ENCODE data around the gene CFAP157.

CFAP157 gene

DNA sequence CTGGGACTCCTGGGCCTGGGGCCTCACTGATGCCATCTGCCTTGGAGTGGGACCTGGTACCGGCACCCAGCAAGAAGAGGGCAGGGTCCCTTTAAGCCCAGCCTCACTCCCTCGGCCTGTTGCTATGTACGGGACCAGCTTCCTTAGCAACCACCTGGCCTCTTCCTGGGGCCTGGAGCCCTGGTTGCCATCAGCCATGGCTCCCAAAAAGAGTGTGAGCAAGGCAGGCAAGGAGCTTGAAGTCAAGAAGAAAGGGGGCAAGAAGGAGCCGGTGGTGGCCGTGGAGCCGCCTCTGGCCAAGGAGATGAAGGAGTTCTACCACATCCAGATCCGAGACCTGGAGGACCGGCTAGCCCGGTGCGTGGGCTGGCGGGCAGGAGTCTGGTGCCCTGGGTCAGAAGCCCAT, at the start of gene CFAP157:
TSS of gene CFAP157 (plus strand) at position 153 of the 406 bp plus-strand sequence. CDS start at position 197, 44 bp downstream.
- no peak for DNase-seq

DNA sequence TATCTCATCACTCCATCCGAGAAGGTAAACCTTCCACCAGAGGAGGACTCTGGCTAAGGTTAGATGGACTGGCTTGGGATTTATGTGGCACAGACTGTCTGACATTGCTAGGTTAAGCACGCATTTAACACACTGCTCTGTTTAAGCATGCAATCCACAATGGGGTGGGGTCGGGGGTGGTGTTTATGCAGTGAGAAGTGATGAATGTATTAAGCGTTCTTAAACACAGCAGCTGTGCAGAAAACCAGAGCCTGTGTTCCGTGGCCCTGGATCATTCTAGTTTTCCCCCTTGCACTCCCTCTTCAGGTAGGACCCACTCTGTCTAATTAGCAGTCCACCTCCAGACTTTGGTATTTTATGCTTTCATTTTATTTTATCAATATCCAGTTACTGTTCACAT, 48.4 kb upstream of the CFAP157 start:
- no peak for DNase-seq

DNA sequence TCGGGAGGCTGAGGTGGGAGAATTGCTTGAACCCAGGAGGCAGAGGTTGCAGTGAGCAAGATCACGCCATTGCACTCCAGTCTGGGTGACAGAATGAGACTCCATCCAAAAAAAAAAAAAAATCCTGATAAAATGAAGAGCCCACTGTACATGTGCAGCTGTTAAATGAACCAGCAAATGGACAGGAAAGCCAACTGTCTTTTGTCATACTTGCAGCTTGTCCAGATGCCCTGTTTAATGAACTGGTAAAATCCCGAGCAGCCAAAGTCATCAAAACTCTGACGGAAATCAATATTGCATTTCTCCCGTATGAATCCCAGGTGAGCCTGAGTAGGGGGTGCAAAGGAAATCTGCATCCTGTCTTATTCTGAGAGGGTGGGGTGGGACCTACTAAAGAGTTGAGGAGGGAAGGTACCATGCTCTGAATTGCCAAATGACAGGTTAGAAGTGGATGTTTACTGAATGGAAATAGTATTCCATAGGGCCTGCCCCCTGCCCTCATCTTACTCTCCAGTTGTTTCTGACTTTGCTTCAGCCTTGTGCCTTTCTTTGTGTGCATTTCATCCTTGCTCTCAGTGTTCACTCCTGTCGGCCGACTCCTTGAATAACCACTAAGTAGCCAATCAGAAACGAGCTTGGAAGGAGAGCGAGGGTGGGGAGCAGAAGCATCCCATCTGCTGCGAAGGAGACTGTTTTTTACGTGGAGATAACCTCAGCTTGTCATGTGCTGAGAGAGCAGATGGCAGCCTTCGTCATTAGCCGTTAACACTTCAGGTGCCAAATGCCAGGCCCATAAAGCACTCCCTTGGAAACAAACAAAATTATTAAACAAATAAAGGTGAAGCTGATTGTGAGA, 45.7 kb upstream of the CFAP157 start:
- DNase-seq = no peak

DNA sequence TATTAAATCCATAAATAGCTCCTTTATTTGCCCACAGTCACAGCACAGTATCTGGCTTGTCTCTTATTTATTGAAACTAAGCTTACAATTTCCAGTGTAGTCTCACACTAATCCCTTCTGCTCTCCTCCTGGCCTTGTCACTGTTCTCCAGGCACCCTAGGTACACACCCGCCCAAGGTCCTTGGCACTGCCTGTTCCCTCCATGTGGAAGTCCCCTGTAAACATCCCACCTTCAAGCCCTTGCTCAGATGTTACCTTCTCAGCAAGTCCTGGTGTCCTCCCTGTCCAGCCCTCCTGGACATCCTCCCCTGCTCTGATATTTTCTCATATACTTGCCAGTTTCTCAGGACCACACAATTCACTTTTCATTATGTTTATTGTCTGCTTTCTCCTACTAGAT, 44.2 kb upstream of the CFAP157 start:
- DNase-seq = no peak

DNA sequence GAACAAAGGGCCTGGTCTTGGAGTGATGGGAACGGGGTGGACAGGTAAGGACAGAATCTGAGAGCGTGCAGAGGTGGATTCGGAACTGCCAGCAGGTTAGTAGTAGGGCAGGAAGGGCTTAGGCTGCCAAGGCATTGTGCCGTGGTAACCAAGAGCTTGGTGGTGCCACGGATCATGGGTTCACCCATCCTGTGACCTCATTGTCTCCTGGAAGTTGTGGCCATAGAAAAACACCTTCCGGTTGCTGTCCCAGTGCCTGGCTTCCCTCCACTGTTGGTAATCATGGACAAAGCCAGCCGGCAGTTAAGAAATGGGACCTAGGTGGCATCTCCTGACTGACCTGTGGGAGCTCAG, 42.5 kb upstream of the CFAP157 start:
- no peak for DNase-seq

DNA sequence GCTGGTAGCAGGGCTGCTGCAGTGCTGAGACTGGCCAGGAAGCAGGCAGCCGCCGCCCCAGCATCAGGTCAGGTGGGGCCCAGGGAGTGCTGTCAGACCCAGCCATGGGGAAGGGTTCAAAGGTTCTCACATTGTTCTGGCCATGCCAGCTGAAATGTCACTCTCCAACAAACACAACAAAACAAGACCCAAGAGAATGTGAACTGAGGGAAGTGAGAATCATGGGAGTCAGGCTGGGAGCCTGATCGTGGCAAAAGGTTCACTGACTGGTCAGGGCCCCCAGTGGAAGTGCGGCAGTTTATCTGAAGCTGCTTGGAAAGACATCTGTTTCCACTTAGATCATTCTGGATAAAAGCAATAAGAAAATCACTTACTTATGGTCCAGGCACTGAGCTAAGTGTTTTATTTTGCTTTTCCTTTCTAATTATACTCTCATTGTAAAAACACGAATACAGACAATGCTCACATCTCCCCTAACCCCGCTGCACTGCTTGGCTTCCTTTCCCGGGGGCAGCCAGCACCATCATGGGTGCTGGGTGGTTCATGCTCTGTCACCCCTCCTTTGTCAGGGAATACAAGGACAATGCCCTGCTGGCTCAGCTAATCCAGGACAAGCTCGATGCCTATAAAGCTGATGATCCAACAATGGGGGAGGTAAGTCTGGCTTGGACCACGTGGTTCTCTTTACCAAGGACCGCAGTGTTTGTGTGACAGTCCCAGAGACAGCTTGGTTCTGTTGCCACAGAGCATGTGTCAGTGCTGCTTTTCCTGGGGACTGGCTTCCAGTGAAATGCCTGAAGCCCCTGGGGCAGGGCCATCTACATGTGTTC, 41.9 kb upstream of the CFAP157 start:
- DNase-seq = no peak

DNA sequence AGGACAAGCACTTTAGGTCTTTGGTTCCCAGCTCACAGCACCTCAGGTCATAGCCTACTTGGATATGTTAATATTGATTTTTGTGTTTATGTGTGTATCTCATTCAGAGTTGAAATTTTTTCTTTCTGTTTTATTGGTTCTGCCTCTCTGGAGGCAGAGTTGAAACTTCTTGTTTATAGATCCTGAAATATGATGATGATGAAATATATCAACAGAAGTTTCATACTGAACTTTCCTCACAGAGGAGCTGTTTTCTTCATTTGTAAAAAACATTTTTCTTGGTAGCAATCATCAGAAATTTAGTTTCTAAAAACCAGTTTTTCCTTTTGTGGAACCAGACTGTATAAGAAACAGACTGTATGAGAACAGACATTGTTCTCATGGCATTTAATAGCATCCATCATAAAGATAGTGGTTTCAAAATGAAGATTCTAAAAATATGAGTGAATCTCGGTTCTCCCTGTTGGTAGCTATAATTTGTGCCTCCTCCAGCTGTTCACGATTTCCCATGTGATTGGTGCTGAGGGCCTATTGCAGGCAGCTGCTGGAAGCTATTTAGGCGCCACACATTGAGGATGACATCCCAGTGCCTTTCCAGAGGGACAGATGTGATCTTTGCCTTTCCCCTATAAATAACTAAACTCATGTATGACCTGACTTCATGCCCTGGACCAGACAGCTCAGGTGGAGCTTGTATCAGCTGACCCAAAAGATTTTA, 39.5 kb upstream of the CFAP157 start:
- DNase-seq = no peak

DNA sequence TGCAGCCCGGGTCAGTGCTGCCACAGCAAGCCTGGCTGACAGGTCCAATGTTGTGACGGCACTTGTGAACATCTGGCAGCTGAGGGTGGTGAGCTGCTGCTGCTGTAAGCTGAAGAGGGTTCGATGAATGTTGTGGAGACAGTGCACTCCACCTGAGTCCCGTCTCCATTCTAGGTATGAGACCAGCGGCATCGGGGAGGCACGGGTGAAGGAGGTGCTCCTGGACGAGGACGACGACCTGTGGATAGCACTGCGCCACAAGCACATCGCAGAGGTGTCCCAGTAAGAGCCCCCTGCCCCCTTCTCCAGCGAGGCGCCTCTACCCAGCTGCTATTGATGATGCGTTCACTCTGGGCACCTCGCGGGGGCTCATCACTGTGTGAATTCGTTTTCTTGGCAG, 38.9 kb upstream of the CFAP157 start:
- DNase-seq = no peak

DNA sequence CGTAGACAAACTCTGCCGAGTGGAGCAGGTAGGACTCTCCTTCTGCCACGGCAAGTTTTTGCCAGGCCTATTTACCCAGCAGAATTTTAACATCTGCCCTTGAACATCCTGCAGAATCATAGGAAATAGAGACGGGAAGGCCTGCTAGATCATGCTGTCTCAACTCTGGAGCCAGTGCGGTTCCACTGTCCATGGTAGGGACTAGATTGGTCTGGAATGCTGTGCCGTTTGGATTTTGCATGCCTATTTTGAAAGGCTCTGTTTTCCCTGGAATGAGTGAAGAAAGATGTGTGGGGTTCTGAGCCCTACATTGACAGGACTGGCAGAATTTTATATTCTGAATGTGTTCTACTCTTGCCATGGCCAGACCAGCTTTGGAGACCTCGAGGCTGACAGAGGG, 33.6 kb upstream of the CFAP157 start:
- DNase-seq = no peak

DNA sequence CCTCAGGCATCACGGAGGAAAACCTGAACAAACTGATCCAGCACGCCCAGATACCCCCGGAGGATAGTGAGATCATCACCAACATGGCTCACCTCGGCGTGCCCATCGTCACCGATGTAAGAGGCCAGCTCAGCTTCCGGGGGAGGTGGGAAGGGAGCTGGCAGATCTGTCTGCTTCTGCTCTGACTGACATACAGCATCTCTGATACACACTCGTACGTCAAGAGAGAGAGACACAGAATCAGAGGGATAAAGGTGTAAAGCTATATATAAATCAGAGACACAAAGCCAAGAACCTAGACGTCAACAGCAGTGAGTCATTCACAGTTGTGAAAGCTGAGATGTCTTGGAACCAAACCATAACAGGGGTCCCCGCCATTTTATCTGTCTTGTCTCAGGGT, 30.1 kb upstream of the CFAP157 start:
- DNase-seq = no peak

DNA sequence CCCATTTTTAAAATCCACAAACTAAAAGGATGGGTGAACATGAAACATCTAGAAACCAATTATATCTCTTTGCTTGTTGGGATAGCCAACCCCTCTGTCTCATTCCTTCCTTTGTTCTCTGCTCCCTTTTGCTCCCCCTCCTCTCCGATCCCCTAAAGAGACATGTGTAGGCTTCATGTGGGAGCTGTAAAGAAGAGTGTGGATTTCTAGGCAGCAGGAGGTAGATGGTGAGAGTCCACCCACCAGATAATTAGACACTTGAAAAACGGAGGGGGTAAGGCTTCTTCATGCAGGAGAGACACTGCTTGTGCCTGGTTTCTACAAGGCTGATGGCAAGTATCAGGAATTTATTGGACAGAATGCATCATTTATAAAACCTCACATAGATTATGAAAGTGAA, 27.3 kb upstream of the CFAP157 start:
- DNase-seq = no peak

DNA sequence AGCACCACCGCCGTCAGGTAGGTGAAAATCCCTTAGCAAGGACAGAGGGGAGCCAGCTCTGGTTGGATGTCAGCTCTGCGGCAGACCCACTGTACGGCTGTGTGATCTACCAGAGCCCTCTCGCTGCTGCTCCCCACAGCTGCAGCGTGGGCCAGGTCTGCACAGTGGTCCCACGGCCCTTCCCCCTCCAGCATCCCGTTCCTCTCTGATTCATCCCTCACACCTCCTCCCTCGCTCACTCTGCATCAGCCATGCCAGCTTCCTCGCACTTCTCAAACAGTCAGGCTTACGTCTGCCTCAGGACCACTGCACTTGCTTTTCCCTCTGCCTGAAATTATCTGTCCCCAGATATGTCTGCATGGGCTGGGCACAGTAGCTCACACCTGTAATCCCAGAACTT, 26.6 kb upstream of the CFAP157 start:
- no peak for DNase-seq

DNA sequence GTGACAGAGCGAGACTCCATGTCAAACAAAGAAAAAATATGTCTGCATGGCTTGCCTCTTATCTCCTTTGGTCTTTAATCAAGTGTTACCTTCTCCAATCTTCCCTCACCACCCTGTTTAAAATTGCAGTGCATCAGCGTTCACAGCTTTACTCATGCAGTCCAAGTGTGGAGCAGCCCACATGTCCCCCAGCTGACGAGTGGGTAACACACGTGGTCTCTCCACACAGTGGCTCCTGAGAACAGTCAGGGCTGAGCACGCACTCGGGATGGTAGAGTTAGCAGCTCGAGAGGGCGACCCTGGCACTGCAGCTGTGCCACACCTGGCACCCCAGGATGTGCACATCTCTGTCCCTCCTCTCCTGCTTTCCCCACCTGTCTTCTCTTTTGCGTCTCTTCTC, 25.9 kb upstream of the CFAP157 start:
- DNase-seq = no peak

DNA sequence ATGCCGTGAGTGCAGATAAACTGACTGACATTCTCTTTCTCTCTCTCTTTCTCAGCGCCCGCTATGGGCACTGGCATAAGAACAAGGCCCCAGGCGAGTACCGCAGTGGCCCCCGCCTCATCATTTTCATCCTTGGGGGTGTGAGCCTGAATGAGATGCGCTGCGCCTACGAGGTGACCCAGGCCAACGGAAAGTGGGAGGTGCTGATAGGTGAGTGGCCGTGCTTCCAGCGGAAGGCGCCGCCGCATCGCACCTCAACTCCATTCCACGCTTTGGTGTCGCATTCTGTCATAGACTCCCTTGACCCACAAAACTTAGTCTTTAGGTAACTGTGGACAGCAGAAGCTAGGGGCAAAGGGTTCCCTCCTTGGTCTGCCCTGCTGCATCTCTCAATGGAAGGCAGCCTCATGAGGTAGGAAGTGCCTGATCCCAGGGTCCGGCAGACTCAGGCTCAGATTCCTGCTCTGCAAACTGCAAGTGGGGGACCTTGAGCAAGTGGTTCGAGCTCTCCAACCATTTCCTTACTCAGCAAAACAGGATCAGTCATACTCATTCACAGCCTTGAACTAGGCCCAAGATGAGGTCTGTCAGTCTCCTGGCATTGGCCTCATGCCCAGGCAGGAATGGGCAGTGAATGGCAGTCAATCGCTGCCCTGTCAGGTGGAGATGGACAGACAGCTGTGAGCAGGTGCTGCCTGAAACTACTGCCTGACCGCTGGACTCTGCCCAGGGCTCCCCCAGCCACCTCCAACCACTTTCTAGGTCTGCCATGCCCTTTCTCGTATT, 24.2 kb upstream of the CFAP157 start:
- no peak for DNase-seq

DNA sequence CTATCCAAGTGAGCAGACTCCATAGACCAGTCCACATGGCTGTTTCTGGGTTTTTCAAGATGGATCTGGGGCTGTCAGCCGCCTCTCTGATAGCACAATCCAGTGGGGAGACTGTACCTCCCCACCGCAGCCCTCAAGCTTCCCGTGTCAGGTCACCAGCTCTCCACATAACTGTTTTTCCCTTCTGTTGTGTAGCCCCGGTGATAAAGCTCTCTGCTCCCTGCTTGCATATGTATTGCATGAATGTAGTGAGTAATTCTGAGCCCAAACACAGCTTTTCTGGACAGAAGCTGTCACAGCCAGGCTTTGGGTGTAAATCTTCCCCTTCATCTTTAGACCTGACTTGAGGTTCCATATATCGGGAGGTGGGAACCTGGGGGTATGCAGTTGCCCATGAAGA, 23.1 kb upstream of the CFAP157 start:
- DNase-seq = no peak

DNA sequence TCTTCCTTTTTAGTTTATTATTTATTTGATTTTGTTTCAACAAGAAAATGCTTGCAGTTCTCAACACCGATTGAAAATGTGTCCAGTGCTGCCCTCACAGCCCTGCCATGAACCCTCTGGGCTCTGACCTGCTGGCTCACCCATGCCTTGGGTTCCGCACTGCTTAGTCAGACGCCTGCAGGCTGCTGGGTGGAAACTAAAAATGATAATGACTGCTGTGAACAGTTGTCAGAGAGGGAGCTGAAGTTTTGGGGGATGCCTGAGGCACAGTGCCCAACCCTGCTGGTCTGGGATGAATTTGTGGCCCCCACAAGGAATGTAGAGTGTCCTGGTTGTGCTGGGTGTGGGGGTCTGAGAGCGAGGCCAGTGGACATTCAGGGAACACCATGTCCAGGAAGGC, 22.2 kb upstream of the CFAP157 start:
- no peak for DNase-seq

DNA sequence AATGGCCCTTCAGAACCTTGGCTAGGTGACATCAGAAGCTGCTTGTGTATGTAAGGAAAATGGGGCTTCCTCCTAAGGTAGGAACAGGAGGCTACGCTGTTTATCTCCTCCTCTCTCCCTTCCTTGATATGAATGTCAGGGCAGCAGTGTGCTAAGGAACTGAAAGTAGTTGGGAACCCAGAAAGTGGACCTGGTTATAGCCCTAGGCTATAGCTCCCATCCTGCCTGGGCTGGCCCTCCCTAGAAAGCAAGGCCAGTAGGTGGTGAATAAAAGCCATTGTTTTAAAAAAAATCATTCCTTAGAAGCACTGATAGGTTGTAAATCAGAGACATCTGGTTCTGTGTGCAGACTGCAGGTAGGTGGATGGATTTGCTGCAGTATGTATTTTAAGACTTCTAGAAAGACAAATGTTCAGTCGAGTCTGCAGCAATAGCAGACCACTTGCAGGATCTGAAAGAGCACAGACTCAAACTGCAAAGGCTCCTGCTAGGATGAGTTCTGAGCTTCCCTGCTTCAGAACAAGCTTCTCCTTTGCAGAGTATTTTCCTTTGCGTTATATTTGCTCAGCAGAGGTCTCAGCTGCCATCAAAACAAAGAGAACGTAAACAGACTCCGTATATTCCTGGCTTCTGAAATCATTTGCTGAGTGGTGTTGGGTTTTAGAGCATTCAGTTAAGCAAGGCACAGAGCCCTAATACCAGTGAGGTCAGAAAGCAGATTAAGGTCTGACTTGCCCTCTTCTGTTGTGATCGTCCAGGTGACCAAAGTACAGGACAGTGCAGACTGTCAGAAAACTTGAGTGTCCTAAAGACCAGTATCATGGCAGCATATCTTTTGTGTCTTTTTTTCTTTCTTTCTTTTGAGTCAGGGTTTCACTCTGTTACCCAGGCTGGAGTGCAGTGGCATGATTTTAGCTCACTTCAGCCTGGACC, 20.1 kb upstream of the CFAP157 start:
- DNase-seq = no peak

DNA sequence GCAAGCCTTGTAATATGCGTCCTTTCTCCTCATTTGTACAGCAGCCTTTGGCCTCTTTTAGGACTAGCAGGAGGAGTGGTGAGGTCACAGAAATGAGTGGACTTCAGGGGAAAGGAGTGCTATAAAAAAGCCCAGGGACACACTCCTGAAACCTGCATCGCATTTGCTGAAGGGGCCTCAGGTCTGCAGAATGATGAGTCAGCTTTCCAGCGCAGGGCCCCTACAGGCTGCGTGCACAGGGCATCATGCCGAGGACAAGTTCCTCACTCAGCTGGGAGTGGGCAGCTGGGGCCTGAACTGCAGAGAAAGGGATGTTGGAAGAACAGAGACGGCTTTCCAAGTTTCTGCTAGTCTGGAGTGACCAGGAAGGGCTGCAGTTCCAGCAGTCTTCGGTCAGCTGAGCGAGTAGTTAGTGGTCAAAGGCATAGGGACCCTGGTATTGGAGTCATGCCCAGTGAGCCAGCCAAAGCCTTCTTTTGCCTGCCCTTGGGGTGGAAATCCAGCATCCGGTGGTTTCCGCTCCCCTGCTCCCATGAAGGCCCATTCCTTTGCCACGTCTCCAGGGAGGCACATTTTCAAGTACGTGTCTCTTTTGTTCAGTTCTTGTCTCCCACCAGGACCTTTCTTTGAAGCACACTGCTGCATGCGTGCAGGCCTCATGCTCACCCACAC, 17.3 kb upstream of the CFAP157 start:
- no peak for DNase-seq

DNA sequence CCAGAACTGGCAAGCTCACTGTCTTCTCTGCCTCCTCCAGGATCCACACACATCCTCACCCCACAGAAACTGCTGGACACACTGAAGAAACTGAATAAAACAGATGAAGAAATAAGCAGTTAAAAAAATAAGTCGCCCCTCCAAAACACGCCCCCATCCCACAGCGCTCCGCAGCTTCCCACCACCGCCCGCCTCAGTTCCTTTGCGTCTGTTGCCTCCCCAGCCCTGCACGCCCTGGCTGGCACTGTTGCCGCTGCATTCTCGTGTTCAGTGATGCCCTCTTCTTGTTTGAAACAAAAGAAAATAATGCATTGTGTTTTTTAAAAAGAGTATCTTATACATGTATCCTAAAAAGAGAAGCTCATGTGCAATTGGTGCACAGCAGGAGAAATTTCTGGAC, 16.1 kb upstream of the CFAP157 start:
- DNase-seq = no peak

DNA sequence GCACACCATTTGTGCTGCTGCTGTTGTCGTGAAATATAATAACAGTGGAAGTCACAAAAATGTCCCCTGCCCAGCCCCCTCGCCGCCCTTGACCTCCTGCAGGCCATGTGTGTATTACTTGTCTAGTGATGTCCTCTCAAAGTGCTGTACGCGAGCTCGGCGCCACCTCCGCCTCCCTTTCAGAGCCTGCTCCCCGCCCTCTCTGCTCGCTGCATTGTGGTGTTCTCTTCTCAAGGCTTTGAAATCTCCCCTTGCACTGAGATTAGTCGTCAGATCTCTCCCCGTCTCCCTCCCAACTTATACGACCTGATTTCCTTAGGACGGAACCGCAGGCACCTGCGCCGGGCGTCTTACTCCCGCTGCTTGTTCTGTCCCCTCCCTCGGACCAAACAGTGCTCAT, 14.7 kb upstream of the CFAP157 start:
- DNase-seq = no peak

DNA sequence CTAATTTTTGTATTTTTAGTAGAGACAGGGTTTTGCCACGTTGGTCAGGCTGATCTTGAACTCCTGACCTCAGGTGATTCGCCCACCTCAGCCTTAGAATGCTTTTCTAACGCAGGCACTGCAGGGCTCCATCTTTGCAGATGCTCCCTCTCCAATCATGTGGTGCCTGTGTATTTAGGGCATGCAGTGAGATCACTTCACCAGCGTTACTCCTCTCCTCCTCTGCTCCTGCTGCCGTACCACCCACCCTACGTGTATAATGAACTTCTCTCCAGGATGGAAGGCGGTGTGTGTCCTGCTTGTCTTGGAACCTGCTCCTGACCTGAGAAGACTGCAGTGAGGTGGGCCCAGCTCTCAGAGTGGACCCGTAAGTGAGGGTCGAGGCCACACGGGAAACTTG, 13.6 kb upstream of the CFAP157 start:
- DNase-seq = no peak

All from activated T-cell treated with anti-CD3 and anti-CD28 coated beads for 4 hours (primary cell).